Measurements from ENCODE around the gene PDGFC. TPM values are rescaled to one million over a fixed set of nuclear protein-coding genes. Genes with fewer than 3 reads are reported as not detected.

The PDGFC gene
- polyA plus RNA-seq, 1 experiment, result 72.7 TPM

DNA sequence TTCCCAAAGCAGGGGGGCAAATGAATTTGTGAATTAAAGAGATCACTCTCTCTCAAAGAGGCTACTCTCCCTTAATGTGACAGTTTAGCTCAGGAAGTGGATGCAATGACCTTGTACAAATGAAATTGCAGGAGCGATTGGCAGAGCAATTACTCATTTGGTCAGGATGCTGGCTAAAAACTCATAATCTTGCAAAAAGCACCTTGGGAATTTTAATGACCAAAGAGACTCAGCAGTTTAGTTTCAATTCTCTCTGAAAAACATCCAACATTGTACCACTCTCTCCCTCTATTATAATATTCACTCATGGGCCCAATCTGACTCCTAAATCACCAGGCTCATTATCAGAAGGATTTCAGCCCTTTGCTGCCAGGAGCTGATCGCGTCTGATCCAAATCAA lies 26.1 kb downstream of the PDGFC start:
- H3K27me3 ChIP-seq (ENCODE audit: control insufficient read depth, insufficient read depth, low read length), result no peaks in the 10 kb centered on the region
- TF ChIP-seq, protein P1, sequence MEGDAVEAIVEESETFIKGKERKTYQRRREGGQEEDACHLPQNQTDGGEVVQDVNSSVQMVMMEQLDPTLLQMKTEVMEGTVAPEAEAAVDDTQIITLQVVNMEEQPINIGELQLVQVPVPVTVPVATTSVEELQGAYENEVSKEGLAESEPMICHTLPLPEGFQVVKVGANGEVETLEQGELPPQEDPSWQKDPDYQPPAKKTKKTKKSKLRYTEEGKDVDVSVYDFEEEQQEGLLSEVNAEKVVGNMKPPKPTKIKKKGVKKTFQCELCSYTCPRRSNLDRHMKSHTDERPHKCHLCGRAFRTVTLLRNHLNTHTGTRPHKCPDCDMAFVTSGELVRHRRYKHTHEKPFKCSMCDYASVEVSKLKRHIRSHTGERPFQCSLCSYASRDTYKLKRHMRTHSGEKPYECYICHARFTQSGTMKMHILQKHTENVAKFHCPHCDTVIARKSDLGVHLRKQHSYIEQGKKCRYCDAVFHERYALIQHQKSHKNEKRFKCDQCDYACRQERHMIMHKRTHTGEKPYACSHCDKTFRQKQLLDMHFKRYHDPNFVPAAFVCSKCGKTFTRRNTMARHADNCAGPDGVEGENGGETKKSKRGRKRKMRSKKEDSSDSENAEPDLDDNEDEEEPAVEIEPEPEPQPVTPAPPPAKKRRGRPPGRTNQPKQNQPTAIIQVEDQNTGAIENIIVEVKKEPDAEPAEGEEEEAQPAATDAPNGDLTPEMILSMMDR (IDR thresholded peaks at IDR 0.05; ENCODE audit: low read depth, low read length), result no peak
- ChIA-PET CTCF (interaction anchor here (0.9 to 1.0 kb wide), 2 partner anchors 100 to 325 kb away, joined by 3 to 4 read pairs; no protein-coding TSS in a partner anchor), POLR2A (no interaction called here)
- H3K4me3 ChIP-seq (ENCODE audit: low read depth, low read length), result no peak overlapping the region
- DNase-seq (ENCODE audit: low read depth, low spot score), result no peak
- H3K27ac ChIP-seq (ENCODE audit: low read depth, low read length), result no peak overlapping the region
- no peaks in the 10 kb centered on the region for H3K9me3 ChIP-seq (ENCODE audit: control insufficient read depth, insufficient read depth, low read length)

DNA sequence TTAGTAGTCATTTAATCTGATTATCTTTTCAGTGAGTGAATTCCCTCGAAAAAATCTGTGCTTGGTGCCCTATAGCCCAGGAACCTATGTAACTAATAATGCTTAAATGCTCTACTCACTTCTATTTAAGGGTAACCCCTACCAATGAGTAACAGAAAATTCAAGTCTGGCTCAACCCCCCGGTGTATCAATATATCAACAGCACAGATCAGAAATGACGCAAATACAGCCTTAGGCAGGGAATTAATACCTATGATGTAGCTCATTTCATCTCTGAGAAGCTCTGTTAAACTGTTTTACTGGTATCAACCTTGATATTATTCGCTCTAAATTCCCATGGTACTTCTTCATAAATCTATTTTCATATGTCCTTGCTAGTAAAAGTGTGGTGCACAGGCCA lies 28.6 kb downstream of the PDGFC start:
- no peak overlapping the region for H3K27ac ChIP-seq (ENCODE audit: low read depth, low read length)
- H3K9me3 ChIP-seq (ENCODE audit: control insufficient read depth, insufficient read depth, low read length), result no peaks in the 10 kb centered on the region
- TF ChIP-seq, protein P1 (IDR thresholded peaks at IDR 0.05; ENCODE audit: low read depth, low read length), result no peak
- CTCF ChIA-PET, result interaction anchor here (1.2 to 1.4 kb wide), 2 partner anchors 25 to 103 kb away, joined by 4 read pairs; no protein-coding TSS in a partner anchor
- POLR2A ChIA-PET, result interaction anchor here (2.1 kb wide), 1 partner anchor 19 kb away, joined by 7 read pairs; no protein-coding TSS in a partner anchor
- DNase-seq (ENCODE audit: low read depth, low spot score), result no peak
- H3K4me3 ChIP-seq (ENCODE audit: low read depth, low read length), result no peak overlapping the region
- H3K27me3 ChIP-seq (ENCODE audit: control insufficient read depth, insufficient read depth, low read length), result no peaks in the 10 kb centered on the region

DNA sequence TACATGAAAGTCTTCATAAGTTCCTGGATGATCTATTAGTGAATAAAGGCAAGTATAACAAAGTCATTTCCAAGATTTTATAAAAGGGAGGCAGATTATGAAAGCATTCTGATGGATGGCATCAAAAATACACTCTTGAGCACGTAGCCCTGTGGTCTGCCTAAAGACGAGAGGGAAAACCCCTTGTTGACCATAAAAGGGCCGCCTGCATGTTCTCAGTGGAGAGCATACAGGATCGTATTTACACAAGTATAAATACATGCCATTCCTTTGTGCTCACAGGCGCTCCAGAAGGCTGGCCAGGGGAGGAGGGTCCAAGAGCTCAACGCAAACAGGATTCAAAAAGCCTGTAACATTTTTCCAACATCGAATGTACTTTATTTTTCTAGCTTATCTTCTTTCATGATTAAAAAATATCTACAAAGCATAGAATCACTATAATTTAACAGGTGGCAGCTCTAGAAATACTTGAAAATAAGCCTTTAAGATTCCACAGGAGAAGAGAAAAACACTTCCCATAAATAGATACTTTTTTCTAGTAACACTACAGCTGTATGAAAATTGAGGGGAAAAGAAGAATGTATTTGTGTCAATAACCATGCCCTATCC lies 29.6 kb downstream of the PDGFC start:
- TF ChIP-seq, protein P1 (IDR thresholded peaks at IDR 0.05; ENCODE audit: low read depth, low read length), result no peak
- Histone ChIP-seq H3K27me3 (ENCODE audit: control insufficient read depth, insufficient read depth, low read length) (no peaks in the 10 kb centered on the region), H3K9me3 (ENCODE audit: control insufficient read depth, insufficient read depth, low read length) (no peaks in the 10 kb centered on the region), H3K4me3 (ENCODE audit: low read depth, low read length) (no peak overlapping the region), H3K27ac (ENCODE audit: low read depth, low read length) (no peak overlapping the region)
- CTCF ChIA-PET, result interaction anchor here (1.2 to 1.4 kb wide), 3 partner anchors 26 to 103 kb away, joined by 4 read pairs; no protein-coding TSS in a partner anchor
- POLR2A ChIA-PET, result interaction anchor here (2.1 kb wide), 1 partner anchor 20 kb away, joined by 7 read pairs; no protein-coding TSS in a partner anchor
- peak; percentile 92 for DNase-seq (ENCODE audit: low read depth, low spot score)

DNA sequence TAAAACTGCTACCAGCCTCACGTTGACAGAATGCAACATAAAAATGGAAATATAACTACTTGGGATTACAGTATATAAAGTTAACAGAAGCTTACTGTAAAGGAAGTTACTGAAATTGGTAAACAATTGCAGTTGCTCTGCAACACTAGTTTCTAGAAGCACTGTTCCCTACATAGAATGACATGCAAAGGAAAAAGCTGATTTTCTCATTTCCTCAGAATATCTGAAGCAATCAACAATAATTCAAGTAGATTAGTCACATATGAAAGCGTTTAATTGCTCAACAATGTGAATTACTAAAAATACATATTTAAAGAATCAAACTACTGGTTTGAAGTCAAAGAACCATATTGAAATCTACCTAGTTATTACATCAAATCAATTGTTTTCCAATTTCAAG lies 31.8 kb downstream of the PDGFC start:
- POLR2A ChIA-PET, result no interaction called here
- no peak for DNase-seq (ENCODE audit: low read depth, low spot score)
- TF ChIP-seq, protein P1 (IDR thresholded peaks at IDR 0.05; ENCODE audit: low read depth, low read length), result no peak
- Histone ChIP-seq H3K27ac (ENCODE audit: low read depth, low read length) (no peak overlapping the region), H3K27me3 (ENCODE audit: control insufficient read depth, insufficient read depth, low read length) (no peaks in the 10 kb centered on the region), H3K9me3 (ENCODE audit: control insufficient read depth, insufficient read depth, low read length) (no peaks in the 10 kb centered on the region), H3K4me3 (ENCODE audit: low read depth, low read length) (no peak overlapping the region)
- CTCF ChIA-PET, result no interaction called here

DNA sequence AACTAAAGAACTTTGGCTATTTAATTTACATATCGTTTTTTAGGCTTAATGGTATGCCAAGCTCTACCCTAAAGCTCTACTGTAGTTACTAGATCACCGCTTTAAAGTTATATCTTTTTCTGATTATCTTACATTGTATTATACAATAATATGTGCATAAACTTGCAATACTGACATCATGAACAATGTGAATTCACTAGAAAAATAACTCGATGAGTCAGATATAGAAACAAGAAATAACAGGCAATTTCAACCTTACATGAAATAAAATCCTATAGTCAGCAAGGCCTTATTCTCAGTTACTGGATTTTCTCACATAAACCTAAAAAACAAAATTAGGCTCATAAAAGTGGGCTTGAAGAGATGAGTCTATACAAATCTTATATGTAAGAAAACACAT lies 32.5 kb downstream of the PDGFC start:
- Histone ChIP-seq H3K27ac (ENCODE audit: low read depth, low read length) (no peak overlapping the region), H3K27me3 (ENCODE audit: control insufficient read depth, insufficient read depth, low read length) (no peaks in the 10 kb centered on the region), H3K4me3 (ENCODE audit: low read depth, low read length) (no peak overlapping the region), H3K9me3 (ENCODE audit: control insufficient read depth, insufficient read depth, low read length) (no peaks in the 10 kb centered on the region)
- TF ChIP-seq, protein P1 (IDR thresholded peaks at IDR 0.05; ENCODE audit: low read depth, low read length), result no peak
- POLR2A ChIA-PET, result no interaction called here
- CTCF ChIA-PET, result no interaction called here
- no peak for DNase-seq (ENCODE audit: low read depth, low spot score)
